ENCODE results near the gene NCKAP5.

DNA sequence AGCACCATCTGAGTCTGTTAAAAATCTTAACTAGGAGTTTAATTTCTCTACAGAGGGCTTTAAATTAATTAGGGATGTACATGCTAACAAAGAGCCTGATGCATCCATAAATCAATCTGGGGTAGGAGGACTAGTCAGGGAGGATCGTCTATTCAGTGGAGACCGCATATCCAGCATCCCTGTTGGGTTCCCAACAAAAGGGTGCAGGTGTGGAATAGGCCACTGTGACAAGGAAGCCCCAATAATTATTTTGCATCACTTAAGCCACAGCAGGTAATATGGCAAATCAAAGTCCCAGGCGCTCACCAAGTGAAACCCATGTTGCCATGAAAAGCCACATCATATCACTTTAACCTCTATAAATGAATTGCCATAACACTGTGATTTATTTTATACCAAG lies 392.3 kb downstream of the NCKAP5 start:
- TF ChIP-seq, protein P1, sequence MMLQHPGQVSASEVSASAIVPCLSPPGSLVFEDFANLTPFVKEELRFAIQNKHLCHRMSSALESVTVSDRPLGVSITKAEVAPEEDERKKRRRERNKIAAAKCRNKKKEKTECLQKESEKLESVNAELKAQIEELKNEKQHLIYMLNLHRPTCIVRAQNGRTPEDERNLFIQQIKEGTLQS (CRISPR knock-in tag; IDR thresholded peaks at IDR 0.05) = no peak
- TF ChIP-seq EZH2 (conservative IDR thresholded peaks at IDR 0.05; ENCODE audit: low read depth, low read length) = no peak

Measured in HepG2 (cell line).